BE2C (cell line): ENCODE measurements around the gene ZBTB49.

ENCODE experiments used
- DNase-seq: peaks from one replicate; pipeline ENCODE4 v3.0.0-alpha.2; 2020
- H3K27me3 ChIP-seq: fragments of 250-450 bp; sonication (Bioruptor Pico); 2 replicates; pipeline ENCODE4 v1.5.1; 2020; ENCODE audit warnings: mild to moderate bottlenecking
- H3K36me3 ChIP-seq: fragments of 250-450 bp; sonication (Bioruptor Pico); 2 replicates; pipeline ENCODE4 v1.5.1; 2020; ENCODE audit warnings: mild to moderate bottlenecking
- H3K4me1 ChIP-seq: fragments of 250-450 bp; sonication (Bioruptor Pico); 2 replicates; pipeline ENCODE4 v1.5.1; 2020
- H3K4me3 ChIP-seq: 2 replicates; pipeline ENCODE4 v1.5.1; 2011; ENCODE audit warnings: low read depth, low read length
- H3K9me3 ChIP-seq: fragments of 250-450 bp; sonication (Bioruptor Pico); 2 replicates; pipeline ENCODE4 v1.5.1; 2020
- TF ChIP-seq, protein P1 (sequence below): IDR thresholded peaks from 2 replicates; pipeline ENCODE4 v1.5.1; 2012; ENCODE audit warnings: mild to moderate bottlenecking, low read depth, low read length

The ZBTB49 gene

GRCh38 chr4:4289055-4289454 lies 996 bp upstream of the ZBTB49 start:
- Histone ChIP-seq H3K9me3 (no peaks in the 10 kb centered on the region), H3K4me3 (peak overlapping the region; percentile 98), H3K4me1 (0 out of 2 replicates have a peak, but pooled peaks cover 2% of the 10 kb centered on the region), H3K36me3 (peaks cover 18% of the 10 kb centered on the region), H3K27me3 (no peaks in the 10 kb centered on the region)
- no peak for DNase-seq
- TF ChIP-seq, protein P1, sequence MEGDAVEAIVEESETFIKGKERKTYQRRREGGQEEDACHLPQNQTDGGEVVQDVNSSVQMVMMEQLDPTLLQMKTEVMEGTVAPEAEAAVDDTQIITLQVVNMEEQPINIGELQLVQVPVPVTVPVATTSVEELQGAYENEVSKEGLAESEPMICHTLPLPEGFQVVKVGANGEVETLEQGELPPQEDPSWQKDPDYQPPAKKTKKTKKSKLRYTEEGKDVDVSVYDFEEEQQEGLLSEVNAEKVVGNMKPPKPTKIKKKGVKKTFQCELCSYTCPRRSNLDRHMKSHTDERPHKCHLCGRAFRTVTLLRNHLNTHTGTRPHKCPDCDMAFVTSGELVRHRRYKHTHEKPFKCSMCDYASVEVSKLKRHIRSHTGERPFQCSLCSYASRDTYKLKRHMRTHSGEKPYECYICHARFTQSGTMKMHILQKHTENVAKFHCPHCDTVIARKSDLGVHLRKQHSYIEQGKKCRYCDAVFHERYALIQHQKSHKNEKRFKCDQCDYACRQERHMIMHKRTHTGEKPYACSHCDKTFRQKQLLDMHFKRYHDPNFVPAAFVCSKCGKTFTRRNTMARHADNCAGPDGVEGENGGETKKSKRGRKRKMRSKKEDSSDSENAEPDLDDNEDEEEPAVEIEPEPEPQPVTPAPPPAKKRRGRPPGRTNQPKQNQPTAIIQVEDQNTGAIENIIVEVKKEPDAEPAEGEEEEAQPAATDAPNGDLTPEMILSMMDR: no peak

- Histone ChIP-seq H3K27me3 (no peaks in the 10 kb centered on the region), H3K4me1 (0 out of 2 replicates have a peak, but pooled peaks cover 2% of the 10 kb centered on the region), H3K4me3 (peak overlapping the region; percentile 98), H3K9me3 (no peaks in the 10 kb centered on the region), H3K36me3 (peaks cover 13% of the 10 kb centered on the region)
- TF ChIP-seq, protein P1: no peak
- no peak for DNase-seq
Observed at GRCh38 chr4:4289597-4289940, 482 bp upstream of the ZBTB49 start.

GRCh38 chr4:4293279-4293678 lies 3.2 kb downstream of the ZBTB49 start:
- H3K4me3 ChIP-seq: no peak overlapping the region
- H3K36me3 ChIP-seq: no peaks in the 10 kb centered on the region
- 0 out of 2 replicates have a peak, but pooled peaks cover 2% of the 10 kb centered on the region for H3K4me1 ChIP-seq
- no peaks in the 10 kb centered on the region for H3K9me3 ChIP-seq
- no peak for DNase-seq
- no peaks in the 10 kb centered on the region for H3K27me3 ChIP-seq
- TF ChIP-seq, protein P1: no peak

- no peaks in the 10 kb centered on the region for H3K9me3 ChIP-seq
- TF ChIP-seq, protein P1: no peak
- H3K36me3 ChIP-seq: no peaks in the 10 kb centered on the region
- H3K4me3 ChIP-seq: no peak overlapping the region
- no peaks in the 10 kb centered on the region for H3K27me3 ChIP-seq
- no peaks in the 10 kb centered on the region for H3K4me1 ChIP-seq
- no peak for DNase-seq
Observed at GRCh38 chr4:4296283-4296846, 6.3 kb downstream of the ZBTB49 start.

GRCh38 chr4:4299006-4299405 lies 9.0 kb downstream of the ZBTB49 start:
- TF ChIP-seq, protein P1: no peak
- H3K36me3 ChIP-seq: no peaks in the 10 kb centered on the region; the same call in 1 of the 2 replicates
- DNase-seq: no peak
- no peaks in the 10 kb centered on the region for H3K27me3 ChIP-seq
- H3K4me1 ChIP-seq: no peaks in the 10 kb centered on the region
- no peaks in the 10 kb centered on the region for H3K9me3 ChIP-seq
- H3K4me3 ChIP-seq: no peak overlapping the region

DNA sequence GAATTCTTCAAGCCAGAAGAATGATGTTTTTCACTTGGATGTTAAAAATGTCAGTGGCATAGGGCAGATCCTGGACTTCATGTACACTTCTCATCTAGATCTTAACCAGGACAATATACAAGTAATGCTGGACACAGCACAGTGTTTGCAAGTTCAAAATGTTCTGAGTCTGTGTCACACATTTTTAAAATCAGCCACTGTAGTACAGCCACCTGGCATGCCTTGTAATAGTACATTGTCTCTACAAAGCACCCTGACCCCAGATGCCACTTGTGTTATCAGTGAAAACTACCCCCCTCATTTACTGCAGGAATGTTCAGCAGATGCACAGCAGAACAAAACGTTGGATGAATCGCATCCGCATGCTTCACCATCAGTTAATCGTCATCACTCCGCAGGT lies 11.9 kb downstream of the ZBTB49 start:
- Histone ChIP-seq H3K27me3 (no peaks in the 10 kb centered on the region), H3K36me3 (no peaks in the 10 kb centered on the region; the same call in 1 of the 2 replicates), H3K4me1 (no peaks in the 10 kb centered on the region), H3K4me3 (no peak overlapping the region), H3K9me3 (no peaks in the 10 kb centered on the region)
- TF ChIP-seq, protein P1: no peak
- no peak for DNase-seq
